Activated CD4-positive, CD25-positive, alpha-beta regulatory T cell (primary cell): ENCODE results near the gene JAG1.

Source experiments
- DNase-seq, 4 experiments: peaks; one replicate each; lab custom pipeline; 2025; lab: John Stamatoyannopoulos, UW

The JAG1 gene

GRCh38 chr20:10652660-10653261 is 21.0 kb downstream of the JAG1 start:
- DNase-seq = no peak

- no peak for DNase-seq
Measured at GRCh38 chr20:10652185-10652584, 21.6 kb downstream of the JAG1 start.

- no peak for DNase-seq
Measured at GRCh38 chr20:10651227-10651990, 22.4 kb downstream of the JAG1 start.

- no peak for DNase-seq
Measured at GRCh38 chr20:10649797-10650160, 24.0 kb downstream of the JAG1 start.

- no peak for DNase-seq
Measured at GRCh38 chr20:10649080-10649796, 24.6 kb downstream of the JAG1 start.

- DNase-seq = no peak
Measured at GRCh38 chr20:10648651-10649050, 25.1 kb downstream of the JAG1 start.

- no peak for DNase-seq
Measured at GRCh38 chr20:10647909-10648308, 25.9 kb downstream of the JAG1 start.

GRCh38 chr20:10647471-10647870 is 26.3 kb downstream of the JAG1 start:
- DNase-seq = no peak

- DNase-seq = no peak
Measured at GRCh38 chr20:10646886-10647420, 26.8 kb downstream of the JAG1 start.

GRCh38 chr20:10646006-10646405 is 27.8 kb downstream of the JAG1 start:
- DNase-seq = no peak

GRCh38 chr20:10645205-10645570 is 28.6 kb downstream of the JAG1 start:
- no peak for DNase-seq

- no peak for DNase-seq
Measured at GRCh38 chr20:10644458-10645204, 29.2 kb downstream of the JAG1 start.

- no peak for DNase-seq
Measured at GRCh38 chr20:10643560-10643873, 30.3 kb downstream of the JAG1 start.

- no peak for DNase-seq
Measured at GRCh38 chr20:10642856-10643559, 30.8 kb downstream of the JAG1 start.

- no peak for DNase-seq
Measured at GRCh38 chr20:10641893-10642292, 31.9 kb downstream of the JAG1 start.

- DNase-seq = no peak
Measured at GRCh38 chr20:10641467-10641866, 32.3 kb downstream of the JAG1 start.

- no peak for DNase-seq
Measured at GRCh38 chr20:10640897-10641296, 32.9 kb downstream of the JAG1 start.

- no peak for DNase-seq
Measured at GRCh38 chr20:10639737-10640556, 33.9 kb downstream of the JAG1 start.

- no peak for DNase-seq
Measured at GRCh38 chr20:10639077-10639736, 34.6 kb downstream of the JAG1 start.

GRCh38 chr20:10637563-10637962 is 36.2 kb downstream of the JAG1 start:
- no peak for DNase-seq
